ENCODE measurements around the gene SLC7A6.

DNA sequence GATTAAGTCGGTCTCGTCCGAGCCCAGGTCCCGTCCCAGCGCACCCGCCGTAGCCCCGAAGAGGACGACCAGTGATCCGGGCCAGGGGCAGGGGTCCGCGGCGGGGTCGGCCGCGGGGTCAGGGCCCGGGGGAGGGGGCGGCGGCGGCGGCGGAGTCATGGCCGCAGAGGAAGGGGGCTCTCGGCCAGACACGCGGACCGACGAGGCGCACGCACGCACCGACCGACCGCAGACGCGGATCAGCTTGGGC, 28.5 kb upstream of the SLC7A6 start, which contains the start of gene ESRP2:
- TF ChIP-seq, protein P1, sequence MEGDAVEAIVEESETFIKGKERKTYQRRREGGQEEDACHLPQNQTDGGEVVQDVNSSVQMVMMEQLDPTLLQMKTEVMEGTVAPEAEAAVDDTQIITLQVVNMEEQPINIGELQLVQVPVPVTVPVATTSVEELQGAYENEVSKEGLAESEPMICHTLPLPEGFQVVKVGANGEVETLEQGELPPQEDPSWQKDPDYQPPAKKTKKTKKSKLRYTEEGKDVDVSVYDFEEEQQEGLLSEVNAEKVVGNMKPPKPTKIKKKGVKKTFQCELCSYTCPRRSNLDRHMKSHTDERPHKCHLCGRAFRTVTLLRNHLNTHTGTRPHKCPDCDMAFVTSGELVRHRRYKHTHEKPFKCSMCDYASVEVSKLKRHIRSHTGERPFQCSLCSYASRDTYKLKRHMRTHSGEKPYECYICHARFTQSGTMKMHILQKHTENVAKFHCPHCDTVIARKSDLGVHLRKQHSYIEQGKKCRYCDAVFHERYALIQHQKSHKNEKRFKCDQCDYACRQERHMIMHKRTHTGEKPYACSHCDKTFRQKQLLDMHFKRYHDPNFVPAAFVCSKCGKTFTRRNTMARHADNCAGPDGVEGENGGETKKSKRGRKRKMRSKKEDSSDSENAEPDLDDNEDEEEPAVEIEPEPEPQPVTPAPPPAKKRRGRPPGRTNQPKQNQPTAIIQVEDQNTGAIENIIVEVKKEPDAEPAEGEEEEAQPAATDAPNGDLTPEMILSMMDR (IDR thresholded peaks at IDR 0.05) = no peak
- TF ChIP-seq POLR2A (IDR thresholded peaks at IDR 0.05) = no peak

Measured in uterus (tissue), 2 donors.